B cell (primary cell): Measurements from ENCODE around the gene PMAIP1. TPM values are rescaled to one million over a fixed set of nuclear protein-coding genes. Genes with fewer than 3 reads are reported as not detected.
"Not testable (repeated sequence)": the region's sequence is repeated elsewhere in the genome, so short reads cannot be mapped to it uniquely, and the experiment has no call there.

Source experiments
- ATAC-seq: fragments of 200-7000 bp; cut with Tn5 transposase; one replicate; pipeline ENCODE4 v1.10.0; 2021; ENCODE audit warnings: low read depth, mild to moderate bottlenecking, moderate number of reproducible peaks, moderate library complexity
- CTCF ChIA-PET: fragments of 350-600 bp; sonication (Branson Sonifier 250); formaldehyde crosslinking; loops from one replicate; lab custom pipeline; 2021; ENCODE audit warnings: antibody characterized with exemption, inconsistent platforms; lab: Charles Lee
- POLR2A ChIA-PET: fragments of 350-600 bp; sonication (Branson Sonifier 250); formaldehyde crosslinking; loops from one replicate; lab custom pipeline; 2021; ENCODE audit warnings: antibody characterized with exemption; lab: Charles Lee
- DNase-seq: peaks from one replicate; pipeline ENCODE4 v3.0.0; 2013
- H2AFZ ChIP-seq: 2 replicates; pipeline ENCODE4 v1.6.1; 2012; ENCODE audit warnings: mild to moderate bottlenecking, low read depth, low read length; ENCODE audit not compliant: insufficient read depth, poor library complexity, severe bottlenecking
- H3K27ac ChIP-seq, 2 donors: 1 replicate in 1 of 2; 2 replicates in 1 of 2; pipeline ENCODE4 v1.5.1; 2012 to 2013; ENCODE audit warnings: low read length in 2 of 2, mild to moderate bottlenecking in 2 of 2, moderate library complexity in 1 of 2
- H3K27me3 ChIP-seq, 4 experiments: fragments of 200-600 bp in 1 of 4; sonication (generic) in 1 of 4; replicated peaks in 1 of 4; 1 replicate in 2 of 4; 2 replicates in 2 of 4; pipeline versions ENCODE4 v1.6.1 to v1.7.0; 2013 to 2016; ENCODE audit warnings: low read length in 3 of 4, mild to moderate bottlenecking in 2 of 4, mixed read lengths in 1 of 4, moderate library complexity in 1 of 4; ENCODE audit not compliant: insufficient read depth in 4 of 4, control insufficient read depth in 3 of 4; ENCODE audit errors: control extremely low read depth in 1 of 4
- H3K36me3 ChIP-seq, 2 experiments: replicated peaks in 1 of 2; 1 replicate in 1 of 2; 2 replicates in 1 of 2; pipeline versions ENCODE4 v1.6.1 to v1.7.1; 2013; ENCODE audit warnings: low read length in 1 of 2; ENCODE audit not compliant: insufficient read depth in 2 of 2, control insufficient read depth in 1 of 2; ENCODE audit errors: control extremely low read depth in 1 of 2, extremely low read depth in 1 of 2
- H3K4me1 ChIP-seq, 2 donors: fragments of 200-600 bp in 1 of 2; sonication (generic) in 1 of 2; 1 replicate in 1 of 2; 2 replicates in 1 of 2; pipeline versions ENCODE4 v1.5.1 to v1.6.1; 2013 to 2017; ENCODE audit warnings: low read length in 2 of 2; ENCODE audit not compliant: control insufficient read depth in 2 of 2, insufficient read depth in 2 of 2
- H3K4me2 ChIP-seq: replicated peaks from 2 replicates; pipeline ENCODE3; 2012; ENCODE audit warnings: mild to moderate bottlenecking, low read depth, low read length; ENCODE audit not compliant: poor library complexity, severe bottlenecking
- H3K4me3 ChIP-seq, 5 experiments: fragments of 200-600 bp in 1 of 5; sonication (generic) in 1 of 5; 1 replicate in 3 of 5; 2 replicates in 2 of 5; pipeline versions ENCODE4 v1.5.1 to v1.7.0; 2011 to 2016; ENCODE audit warnings: low read length in 4 of 5, mild to moderate bottlenecking in 4 of 5, low read depth in 2 of 5, control low read depth in 1 of 5, moderate library complexity in 1 of 5; ENCODE audit not compliant: insufficient read depth in 1 of 5; ENCODE audit errors: control extremely low read depth in 1 of 5, extremely low read depth in 1 of 5
- H3K79me2 ChIP-seq: fragments of 200-600 bp; sonication (generic); one replicate; pipeline ENCODE4 v1.6.0; 2016; ENCODE audit warnings: low read length; ENCODE audit not compliant: control insufficient read depth, insufficient read depth
- H3K9ac ChIP-seq: fragments of 200-600 bp; sonication (generic); 2 replicates; pipeline ENCODE4 v1.6.1; 2017; ENCODE audit warnings: mild to moderate bottlenecking, low read length, moderate library complexity
- H3K9me3 ChIP-seq, 3 donors: one replicate each; pipeline versions ENCODE4 v1.6.1 to v1.7.1; 2013; ENCODE audit warnings: low read length in 2 of 3; ENCODE audit not compliant: control insufficient read depth in 2 of 3, insufficient read depth in 1 of 3; ENCODE audit errors: control extremely low read depth in 1 of 3
- H4K20me1 ChIP-seq: 2 replicates; pipeline ENCODE4 v1.6.0; 2012; ENCODE audit warnings: mild to moderate bottlenecking, low read length; ENCODE audit not compliant: insufficient read depth, control insufficient read depth, poor library complexity, severe bottlenecking
- H3K27ac Mint-ChIP-seq: one replicate; pipeline ENCODE4 v1.8.0; 2021; ENCODE audit warnings: mixed read lengths
- H3K27me3 Mint-ChIP-seq: one replicate; pipeline ENCODE4 v1.8.0; 2021; ENCODE audit warnings: mixed read lengths
- H3K4me1 Mint-ChIP-seq: one replicate; pipeline ENCODE4 v1.8.0; 2021; ENCODE audit warnings: mixed read lengths
- H3K4me3 Mint-ChIP-seq: one replicate; pipeline ENCODE4 v1.8.0; 2021; ENCODE audit warnings: mixed read lengths
- H3K9me3 Mint-ChIP-seq: one replicate; pipeline ENCODE4 v1.8.0; 2022; ENCODE audit warnings: mixed read lengths; ENCODE audit not compliant: insufficient read depth
- EZH2 ChIP-seq: IDR thresholded peaks from 2 replicates; pipeline ENCODE4 v1.6.1; 2012; ENCODE audit warnings: borderline replicate concordance, low read depth, mild to moderate bottlenecking, moderate library complexity, low read length; ENCODE audit not compliant: insufficient read depth, poor library complexity, severe bottlenecking
- WGBS: methylation state at CpG from one replicate; pipeline ENCODE4 v1.1.5; 2013; ENCODE audit warnings: missing lambda C conversion rate; ENCODE audit not compliant: insufficient coverage; 5-methylcytosine and 5-hydroxymethylcytosine counted together
- intact Hi-C: fragments of 100-400 bp; cut with micrococcal nuclease; formaldehyde crosslinking; loops from one replicate; pipeline ENCODE4 v1.10.0; 2022
- polyA plus RNA-seq: library from polyadenylated mRNA; depleted of rRNA; stranded (reverse); fragments of >200 nt; gene quantifications from 2 replicates; pipeline ENCODE4 v1.2.3, GENCODE V29; 2012
- total RNA-seq, 2 donors: library from RNA; stranded (reverse); fragments of 120-200 nt in 1 of 2; gene quantifications; 1 replicate in 1 of 2; 2 replicates in 1 of 2; pipeline versions ENCODE4 v1.2.3 to v1.2.4, GENCODE V29; 2013 to 2022
- TF ChIP-seq, protein P1 (sequence below): fragments of 200-600 bp; IDR thresholded peaks from one replicate; pipeline ENCODE4 v1.8.0; 2022; ENCODE audit warnings: antibody characterized with exemption, mild to moderate bottlenecking

Gene PMAIP1
- total and polyA plus RNA-seq, 2 donors (not counting 1 experiment from before 2014, with no cell fraction given) = 67.2 to 89.3 TPM

DNA sequence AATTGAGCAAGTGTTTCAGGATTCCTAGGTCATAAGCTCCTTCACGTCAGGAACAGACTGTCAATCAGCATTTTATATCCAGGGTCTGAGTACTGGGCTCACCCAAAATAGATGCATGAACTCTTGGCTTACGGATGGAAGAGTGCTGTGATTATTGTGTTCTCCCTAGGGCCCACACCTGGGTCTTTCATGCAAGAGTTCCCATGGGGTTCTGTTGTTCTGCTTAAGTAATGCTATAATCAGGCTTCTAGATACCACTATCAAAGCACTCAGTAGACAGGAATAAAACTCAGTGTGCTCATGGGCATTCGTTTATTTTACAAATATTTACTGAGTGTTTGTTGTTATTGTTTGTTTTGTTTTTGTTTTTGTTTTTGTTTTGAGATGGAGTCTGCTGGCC is 46.4 kb upstream of the PMAIP1 start:
- Histone ChIP-seq H3K4me2 (no peak overlapping the region), H3K27ac (no peak overlapping the region), H3K4me1 (peaks cover 11 to 20% of the 10 kb centered on the region in 2 donors), H2AFZ (no peak overlapping the region), H4K20me1 (no peaks in the 10 kb centered on the region), H3K27me3 (peaks cover 0 to 5% (median 2%) of the 10 kb centered on the region in 4 experiments), H3K9ac (no peak overlapping the region), H3K36me3 (no peaks in the 10 kb centered on the region), H3K9me3 (peaks cover 0 to 17% (median 0%) of the 10 kb centered on the region in 3 donors), H3K4me3 (no peak overlapping the region), H3K79me2 (no peaks in the 10 kb centered on the region)
- Mint-ChIP-seq H3K4me1 (peaks cover 26% of the 10 kb centered on the region), H3K27ac (no peak overlapping the region), H3K9me3 (no peaks in the 10 kb centered on the region), H3K4me3 (no peak overlapping the region), H3K27me3 (no peaks in the 10 kb centered on the region)
- ChIA-PET POLR2A (no interaction called here), CTCF (no interaction called here)
- ATAC-seq = peak; percentile 69
- DNase-seq = peak; percentile 22
- WGBS = 0% methylated on average over 1 of the region's 3 CpGs
- intact Hi-C loops = no loop called here
- TF ChIP-seq, protein P1, sequence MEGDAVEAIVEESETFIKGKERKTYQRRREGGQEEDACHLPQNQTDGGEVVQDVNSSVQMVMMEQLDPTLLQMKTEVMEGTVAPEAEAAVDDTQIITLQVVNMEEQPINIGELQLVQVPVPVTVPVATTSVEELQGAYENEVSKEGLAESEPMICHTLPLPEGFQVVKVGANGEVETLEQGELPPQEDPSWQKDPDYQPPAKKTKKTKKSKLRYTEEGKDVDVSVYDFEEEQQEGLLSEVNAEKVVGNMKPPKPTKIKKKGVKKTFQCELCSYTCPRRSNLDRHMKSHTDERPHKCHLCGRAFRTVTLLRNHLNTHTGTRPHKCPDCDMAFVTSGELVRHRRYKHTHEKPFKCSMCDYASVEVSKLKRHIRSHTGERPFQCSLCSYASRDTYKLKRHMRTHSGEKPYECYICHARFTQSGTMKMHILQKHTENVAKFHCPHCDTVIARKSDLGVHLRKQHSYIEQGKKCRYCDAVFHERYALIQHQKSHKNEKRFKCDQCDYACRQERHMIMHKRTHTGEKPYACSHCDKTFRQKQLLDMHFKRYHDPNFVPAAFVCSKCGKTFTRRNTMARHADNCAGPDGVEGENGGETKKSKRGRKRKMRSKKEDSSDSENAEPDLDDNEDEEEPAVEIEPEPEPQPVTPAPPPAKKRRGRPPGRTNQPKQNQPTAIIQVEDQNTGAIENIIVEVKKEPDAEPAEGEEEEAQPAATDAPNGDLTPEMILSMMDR = no peak
- no peak for TF ChIP-seq EZH2

DNA sequence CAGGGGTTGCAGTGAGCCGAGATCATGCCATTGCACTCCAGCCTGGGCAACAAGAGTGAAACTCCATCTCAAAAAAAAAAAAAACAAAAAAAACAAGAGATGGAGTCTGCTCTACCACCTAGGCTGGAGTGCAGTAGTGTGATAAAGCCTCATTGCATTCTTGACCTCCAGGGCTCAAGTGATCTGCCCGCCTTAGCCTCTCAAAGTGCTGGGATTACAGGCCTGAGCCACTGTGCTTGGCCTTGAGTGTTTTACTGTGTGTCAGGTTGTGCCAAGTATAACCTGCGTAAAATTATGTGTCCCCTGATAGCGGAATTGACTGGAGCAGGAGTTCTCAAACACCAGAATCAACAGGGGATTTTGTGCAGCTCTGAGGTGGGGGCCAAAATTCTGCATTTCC is 45.8 kb upstream of the PMAIP1 start:
- H3K27ac ChIP-seq, H3K36me3 ChIP-seq, H3K9ac ChIP-seq, H3K4me3 Mint-ChIP-seq, H3K4me3 ChIP-seq, H2AFZ ChIP-seq, H3K9me3 Mint-ChIP-seq, H3K27ac Mint-ChIP-seq, DNase-seq, H4K20me1 ChIP-seq, POLR2A ChIA-PET, H3K79me2 ChIP-seq, H3K4me2 ChIP-seq, H3K27me3 ChIP-seq, H3K27me3 Mint-ChIP-seq, intact Hi-C loops, ATAC-seq: not testable (repeated sequence)
- peaks cover 24% of the 10 kb centered on the region for H3K4me1 Mint-ChIP-seq
- H3K9me3 ChIP-seq = peaks cover 0 to 17% (median 0%) of the 10 kb centered on the region in 3 donors
- CTCF ChIA-PET = interaction anchor here (0.9 kb wide), 1 partner anchor 134 kb away, joined by 3 read pairs; no protein-coding TSS in a partner anchor
- 100% methylated on average over 3 of the region's 4 CpGs for WGBS
- H3K4me1 ChIP-seq = peaks cover 6 to 15% of the 10 kb centered on the region in 2 donors
